Thyroid gland (tissue), 4 donors: ENCODE measurements around the gene KCNAB1.

Source experiments
- POLR2A ChIP-seq, 2 donors: fragments of 450-650 bp; IDR thresholded peaks; one replicate each; pipeline ENCODE4 v1.6.1; 2017; ENCODE audit warnings: antibody characterized with exemption in 2 of 2, mild to moderate bottlenecking in 2 of 2, moderate library complexity in 1 of 2
- TF ChIP-seq, protein P1 (sequence below), 6 experiments: fragments of 200-600 bp in 3 of 6; fragments of 450-650 bp in 3 of 6; sonication (generic) in 3 of 6; IDR thresholded peaks; one replicate each; pipeline ENCODE4 v1.5.1; 2016 to 2019; ENCODE audit warnings: antibody characterized with exemption in 6 of 6, mild to moderate bottlenecking in 2 of 6, inconsistent platforms in 1 of 6, moderate library complexity in 1 of 6

DNA sequence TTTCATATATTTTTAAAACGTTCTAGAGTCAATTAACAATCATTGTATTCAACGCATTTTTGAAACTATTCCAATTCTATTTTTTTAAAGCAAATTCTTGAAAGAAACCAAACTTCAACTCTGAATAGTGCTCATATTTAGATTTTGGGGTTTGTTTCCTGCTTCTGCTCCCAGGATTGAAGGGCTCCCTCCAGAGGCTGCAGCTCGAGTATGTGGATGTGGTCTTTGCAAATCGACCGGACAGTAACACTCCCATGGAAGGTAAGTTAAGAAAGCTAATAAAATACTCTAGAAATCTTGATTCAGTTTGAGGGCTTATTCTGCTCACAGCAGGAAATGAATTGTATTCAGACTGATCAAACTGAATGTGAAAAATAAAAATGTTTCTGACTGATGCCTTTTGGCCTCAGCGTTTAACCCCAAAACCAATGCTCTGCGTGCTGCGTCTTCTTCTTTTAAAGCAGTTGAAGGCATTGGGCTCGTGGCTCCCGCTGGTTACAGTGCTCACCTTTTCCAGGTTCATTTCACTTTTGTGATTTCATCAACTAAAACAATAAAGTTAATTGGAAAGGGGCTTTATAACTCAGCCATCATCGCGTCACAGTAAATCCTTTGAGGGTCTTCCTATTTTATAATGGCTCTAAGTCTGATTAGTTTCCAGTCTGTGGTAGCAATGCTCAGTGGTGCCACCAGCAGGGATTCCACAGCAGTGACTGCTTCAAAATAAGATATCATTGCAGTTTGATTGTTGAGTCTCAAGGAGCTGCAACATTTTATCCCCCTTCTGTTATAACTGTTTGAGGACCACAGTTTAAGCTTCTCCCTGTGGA, 354.4 kb downstream of the KCNAB1 start:
- TF ChIP-seq, protein P1, sequence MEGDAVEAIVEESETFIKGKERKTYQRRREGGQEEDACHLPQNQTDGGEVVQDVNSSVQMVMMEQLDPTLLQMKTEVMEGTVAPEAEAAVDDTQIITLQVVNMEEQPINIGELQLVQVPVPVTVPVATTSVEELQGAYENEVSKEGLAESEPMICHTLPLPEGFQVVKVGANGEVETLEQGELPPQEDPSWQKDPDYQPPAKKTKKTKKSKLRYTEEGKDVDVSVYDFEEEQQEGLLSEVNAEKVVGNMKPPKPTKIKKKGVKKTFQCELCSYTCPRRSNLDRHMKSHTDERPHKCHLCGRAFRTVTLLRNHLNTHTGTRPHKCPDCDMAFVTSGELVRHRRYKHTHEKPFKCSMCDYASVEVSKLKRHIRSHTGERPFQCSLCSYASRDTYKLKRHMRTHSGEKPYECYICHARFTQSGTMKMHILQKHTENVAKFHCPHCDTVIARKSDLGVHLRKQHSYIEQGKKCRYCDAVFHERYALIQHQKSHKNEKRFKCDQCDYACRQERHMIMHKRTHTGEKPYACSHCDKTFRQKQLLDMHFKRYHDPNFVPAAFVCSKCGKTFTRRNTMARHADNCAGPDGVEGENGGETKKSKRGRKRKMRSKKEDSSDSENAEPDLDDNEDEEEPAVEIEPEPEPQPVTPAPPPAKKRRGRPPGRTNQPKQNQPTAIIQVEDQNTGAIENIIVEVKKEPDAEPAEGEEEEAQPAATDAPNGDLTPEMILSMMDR (IDR thresholded peaks at IDR 0.05), result peak in 4 of 6 experiments; percentile 13 to 32 (median 28)
- TF ChIP-seq POLR2A (IDR thresholded peaks at IDR 0.05), result no peak
